Measurements from ENCODE around the gene RNF223.

The RNF223 gene

GRCh38 chr1:1093610-1093943 lies 19.5 kb upstream of the RNF223 start:
- no peak for DNase-seq (ENCODE audit: low read depth)
- H3K4me3 ChIP-seq (ENCODE audit: low read length), result no peak overlapping the region
- no peak for TF ChIP-seq CTCF (conservative IDR thresholded peaks at IDR 0.05; ENCODE audit: low read length)

GRCh38 chr1:1092894-1093609 lies 18.9 kb upstream of the RNF223 start:
- TF ChIP-seq CTCF (conservative IDR thresholded peaks at IDR 0.05; ENCODE audit: low read length), result no peak
- DNase-seq (ENCODE audit: low read depth), result no peak
- H3K4me3 ChIP-seq (ENCODE audit: low read length), result no peak overlapping the region

GRCh38 chr1:1092149-1092855 lies 18.2 kb upstream of the RNF223 start:
- DNase-seq (ENCODE audit: low read depth), result no peak
- no peak for TF ChIP-seq CTCF (conservative IDR thresholded peaks at IDR 0.05; ENCODE audit: low read length)
- H3K4me3 ChIP-seq (ENCODE audit: low read length), result no peak overlapping the region

- TF ChIP-seq CTCF (conservative IDR thresholded peaks at IDR 0.05; ENCODE audit: low read length), result no peak
- DNase-seq (ENCODE audit: low read depth), result no peak
- no peak overlapping the region for H3K4me3 ChIP-seq (ENCODE audit: low read length)
Measured at GRCh38 chr1:1091344-1092148, 17.4 kb upstream of the RNF223 start.

GRCh38 chr1:1090424-1091343 lies 16.6 kb upstream of the RNF223 start:
- no peak for DNase-seq (ENCODE audit: low read depth)
- H3K4me3 ChIP-seq (ENCODE audit: low read length), result no peak overlapping the region
- no peak for TF ChIP-seq CTCF (conservative IDR thresholded peaks at IDR 0.05; ENCODE audit: low read length)

- no peak overlapping the region for H3K4me3 ChIP-seq (ENCODE audit: low read length)
- no peak for TF ChIP-seq CTCF (conservative IDR thresholded peaks at IDR 0.05; ENCODE audit: low read length)
Measured at GRCh38 chr1:1089731-1090423, 15.8 kb upstream of the RNF223 start.

More at GRCh38 chr1:1089731-1090423, 15.8 kb upstream of the RNF223 start:
- DNase-seq (ENCODE audit: low read depth), result no peak
